Vagina (tissue), 2 donors: ENCODE data around the gene CGB2.

ENCODE experiments used
- POLR2A ChIP-seq, 2 donors: fragments of 450-650 bp; IDR thresholded peaks; one replicate each; pipeline ENCODE4 v1.6.1; 2017; ENCODE audit warnings: antibody characterized with exemption in 2 of 2, mild to moderate bottlenecking in 2 of 2, moderate library complexity in 2 of 2
- POLR2AphosphoS5 ChIP-seq, 2 donors: sonication (generic); formaldehyde crosslinking; IDR thresholded peaks; one replicate each; pipeline ENCODE4 v1.9.0; 2017; ENCODE audit warnings: antibody characterized with exemption in 2 of 2, mild to moderate bottlenecking in 2 of 2, low read depth in 1 of 2; ENCODE audit not compliant: insufficient read depth in 1 of 2
- TF ChIP-seq, protein P1 (sequence below), 3 experiments: fragments of 450-650 bp in 2 of 3; fragments of 200-600 bp in 1 of 3; sonication (generic) in 1 of 3; IDR thresholded peaks; one replicate each; pipeline ENCODE4 v1.5.1; 2017 to 2019; ENCODE audit warnings: antibody characterized with exemption in 3 of 3, mild to moderate bottlenecking in 2 of 3, moderate library complexity in 2 of 3

DNA sequence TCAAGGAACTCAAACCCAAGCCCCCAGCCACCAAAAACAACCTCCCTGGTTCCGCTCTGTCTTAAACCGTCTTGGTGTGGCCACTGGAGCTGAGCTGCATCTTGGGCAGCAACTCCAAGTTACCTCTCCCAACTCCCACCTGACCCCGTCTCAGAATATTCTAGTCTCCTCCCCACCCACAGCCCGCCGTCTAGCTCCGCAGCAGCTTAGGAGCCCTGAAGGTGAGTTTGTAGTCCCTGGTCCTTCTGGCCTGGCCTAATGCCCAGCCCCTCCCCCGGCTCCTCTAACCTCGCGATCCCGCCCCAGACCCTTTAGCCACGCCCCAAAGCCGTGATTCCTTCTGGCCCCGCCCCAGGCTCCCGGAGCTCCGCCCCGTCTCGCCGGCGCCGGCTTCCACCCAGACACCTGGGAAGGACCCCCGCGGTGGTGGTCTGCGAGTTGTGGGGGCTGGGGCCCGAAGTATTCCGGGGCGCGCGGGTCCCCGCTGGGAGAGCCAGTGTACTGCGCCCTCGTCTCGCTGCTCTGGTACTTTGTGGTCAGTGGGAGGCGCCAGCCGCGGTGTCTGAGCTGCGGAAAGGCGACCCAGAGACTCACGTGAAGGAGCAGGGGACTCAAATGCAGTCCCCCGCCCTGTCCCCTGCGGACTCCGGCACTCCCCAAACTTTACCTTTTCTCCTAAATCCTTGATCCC lies 12.3 kb upstream of the CGB2 start:
- TF ChIP-seq, protein P1, sequence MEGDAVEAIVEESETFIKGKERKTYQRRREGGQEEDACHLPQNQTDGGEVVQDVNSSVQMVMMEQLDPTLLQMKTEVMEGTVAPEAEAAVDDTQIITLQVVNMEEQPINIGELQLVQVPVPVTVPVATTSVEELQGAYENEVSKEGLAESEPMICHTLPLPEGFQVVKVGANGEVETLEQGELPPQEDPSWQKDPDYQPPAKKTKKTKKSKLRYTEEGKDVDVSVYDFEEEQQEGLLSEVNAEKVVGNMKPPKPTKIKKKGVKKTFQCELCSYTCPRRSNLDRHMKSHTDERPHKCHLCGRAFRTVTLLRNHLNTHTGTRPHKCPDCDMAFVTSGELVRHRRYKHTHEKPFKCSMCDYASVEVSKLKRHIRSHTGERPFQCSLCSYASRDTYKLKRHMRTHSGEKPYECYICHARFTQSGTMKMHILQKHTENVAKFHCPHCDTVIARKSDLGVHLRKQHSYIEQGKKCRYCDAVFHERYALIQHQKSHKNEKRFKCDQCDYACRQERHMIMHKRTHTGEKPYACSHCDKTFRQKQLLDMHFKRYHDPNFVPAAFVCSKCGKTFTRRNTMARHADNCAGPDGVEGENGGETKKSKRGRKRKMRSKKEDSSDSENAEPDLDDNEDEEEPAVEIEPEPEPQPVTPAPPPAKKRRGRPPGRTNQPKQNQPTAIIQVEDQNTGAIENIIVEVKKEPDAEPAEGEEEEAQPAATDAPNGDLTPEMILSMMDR (IDR thresholded peaks at IDR 0.05), result no peak
- TF ChIP-seq POLR2AphosphoS5 (IDR thresholded peaks at IDR 0.05; ENCODE audit: insufficient read depth in 1 of 2, low read depth in 1 of 2), result peak in 1 of 2 donors; percentile 15
- TF ChIP-seq POLR2A (IDR thresholded peaks at IDR 0.05), result no peak
